Endothelial cell (in vitro differentiated cells): ENCODE data around the gene FDXACB1. TPM values are rescaled to one million over a fixed set of nuclear protein-coding genes. Genes with fewer than 3 reads are reported as not detected.

Experiments used
- DNase-seq: peaks from one replicate; pipeline ENCODE4 v3.0.0; 2021; ENCODE audit warnings: low spot score
- H3K27ac Mint-ChIP-seq: one replicate; pipeline ENCODE4 v1.8.0; 2021; ENCODE audit warnings: mixed read lengths, inconsistent platforms; ENCODE audit not compliant: unreplicated experiment
- H3K27me3 Mint-ChIP-seq: one replicate; pipeline ENCODE4 v1.8.0; 2021; ENCODE audit warnings: mild to moderate bottlenecking, moderate library complexity, mixed read lengths, inconsistent platforms; ENCODE audit not compliant: unreplicated experiment
- H3K36me3 Mint-ChIP-seq: one replicate; pipeline ENCODE4 v1.8.0; 2021; ENCODE audit warnings: mild to moderate bottlenecking, low read depth, mixed read lengths, inconsistent platforms; ENCODE audit not compliant: unreplicated experiment
- H3K4me1 Mint-ChIP-seq: one replicate; pipeline ENCODE4 v1.8.0; 2021; ENCODE audit warnings: mild to moderate bottlenecking, mixed read lengths, inconsistent platforms; ENCODE audit not compliant: unreplicated experiment
- H3K4me3 Mint-ChIP-seq: one replicate; pipeline ENCODE4 v1.8.0; 2021; ENCODE audit warnings: mild to moderate bottlenecking, mixed read lengths, inconsistent platforms; ENCODE audit not compliant: unreplicated experiment
- H3K9me3 Mint-ChIP-seq: one replicate; pipeline ENCODE4 v1.8.0; 2021; ENCODE audit warnings: mixed read lengths, inconsistent platforms; ENCODE audit not compliant: unreplicated experiment
- CTCF ChIP-seq: fragments of 200-600 bp; sonication (generic); IDR thresholded peaks from one replicate; pipeline ENCODE4 v1.5.0; 2021; ENCODE audit warnings: antibody characterized with exemption; ENCODE audit not compliant: unreplicated experiment
- long read RNA-seq: library from polyadenylated mRNA; unstranded; transcript quantifications from one replicate; pipeline ENCODE4 v2.0.0, GENCODE V29; 2020; ENCODE audit not compliant: unreplicated experiment
- total RNA-seq: library from RNA; stranded (reverse); fragmentation: NEBNext Ultra II Directional; extraction: Animal tissue kit (Norgen Biotek cat#: 25700); gene quantifications from one replicate; pipeline ENCODE4 v1.2.1, GENCODE V29; 2021; ENCODE audit not compliant: unreplicated experiment

Gene FDXACB1
- total RNA-seq = 1.4 TPM
- long read RNA-seq, transcript FDXACB1-201 (5 exons, 2,789 nt) = major isoform, 6 of 7 reads
- long read RNA-seq, partial matches to known transcripts = 0 of 7 reads
- long read RNA-seq, other reads (novel, unspliced or antisense) = 0 of 7 reads

DNA sequence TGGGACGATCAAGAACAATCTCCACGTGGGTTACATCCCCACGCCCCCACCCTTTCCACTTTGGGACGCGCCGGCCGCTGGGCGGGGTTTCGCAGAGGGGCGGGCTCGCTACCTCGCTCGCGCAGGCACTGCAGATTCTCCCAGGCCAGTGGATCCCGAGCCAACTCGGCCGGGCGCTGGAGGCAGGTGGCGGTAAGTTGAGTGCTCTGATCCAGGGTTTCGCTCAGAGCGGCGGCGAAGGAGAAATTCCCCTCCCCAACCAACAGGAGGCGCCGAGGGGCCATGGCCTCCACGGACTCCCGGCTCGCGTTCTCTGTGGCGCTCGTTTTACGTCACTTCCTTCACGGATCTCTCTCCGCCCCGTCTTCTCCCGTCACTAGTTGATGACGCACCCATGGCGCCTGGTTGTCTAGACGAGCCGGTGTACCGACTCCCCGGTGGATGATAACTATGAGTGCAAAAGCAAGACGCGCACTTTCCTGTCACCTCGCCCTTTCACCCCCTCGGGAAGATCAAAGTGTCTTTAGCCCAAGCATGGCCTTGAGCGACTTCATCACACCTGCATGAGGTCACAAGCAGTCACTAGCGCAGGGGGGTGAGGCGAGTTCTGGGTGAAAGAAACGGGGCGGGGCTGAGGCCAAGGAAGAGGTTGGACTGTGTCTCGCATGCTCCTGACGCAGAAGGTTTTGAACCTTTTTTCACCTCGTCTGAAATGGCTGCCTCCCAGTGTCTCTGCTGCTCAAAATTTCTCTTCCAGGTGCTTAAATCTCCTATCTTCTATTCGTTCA lies at the start of gene FDXACB1, which contains the start of gene CFAP68:
Gene FDXACB1 (minus strand): TSS at position 317 of the 788 bp plus-strand sequence. CDS start 33 bp downstream, at position 284.
Gene CFAP68 (plus strand): TSS at position 693 of the 788 bp plus-strand sequence. CDS start 20 bp downstream, at position 713.
- peak; percentile 99 for DNase-seq
- H3K36me3 Mint-ChIP-seq = no peaks in the 10 kb centered on the region
- H3K4me3 Mint-ChIP-seq = peak within 1 kb of the TSS; percentile 96
- H3K9me3 Mint-ChIP-seq = no peaks in the 10 kb centered on the region
- TF ChIP-seq CTCF = peak; percentile 99
- H3K27ac Mint-ChIP-seq = peak within 1 kb of the TSS; percentile 98
- peaks cover 11% of the 10 kb centered on the region for H3K4me1 Mint-ChIP-seq
- no peaks in the 10 kb centered on the region for H3K27me3 Mint-ChIP-seq

GRCh38 chr11:111926505-111927391 lies 47.8 kb upstream of the FDXACB1 start:
- Mint-ChIP-seq H3K4me3 (peak overlapping the region; percentile 86), H3K27me3 (peaks cover 5% of the 10 kb centered on the region), H3K4me1 (peaks cover 21% of the 10 kb centered on the region), H3K9me3 (no peaks in the 10 kb centered on the region), H3K36me3 (peaks cover 3% of the 10 kb centered on the region), H3K27ac (peak overlapping the region; percentile 92)
- DNase-seq = peak; percentile 97
- no peak for TF ChIP-seq CTCF

GRCh38 chr11:111925953-111926352 lies 47.0 kb upstream of the FDXACB1 start:
- Mint-ChIP-seq H3K27me3 (peaks cover 5% of the 10 kb centered on the region), H3K36me3 (peaks cover 3% of the 10 kb centered on the region), H3K27ac (peak overlapping the region; percentile 92), H3K4me3 (peak overlapping the region; percentile 49), H3K9me3 (no peaks in the 10 kb centered on the region), H3K4me1 (peaks cover 21% of the 10 kb centered on the region)
- DNase-seq = no peak
- TF ChIP-seq CTCF = no peak

DNA sequence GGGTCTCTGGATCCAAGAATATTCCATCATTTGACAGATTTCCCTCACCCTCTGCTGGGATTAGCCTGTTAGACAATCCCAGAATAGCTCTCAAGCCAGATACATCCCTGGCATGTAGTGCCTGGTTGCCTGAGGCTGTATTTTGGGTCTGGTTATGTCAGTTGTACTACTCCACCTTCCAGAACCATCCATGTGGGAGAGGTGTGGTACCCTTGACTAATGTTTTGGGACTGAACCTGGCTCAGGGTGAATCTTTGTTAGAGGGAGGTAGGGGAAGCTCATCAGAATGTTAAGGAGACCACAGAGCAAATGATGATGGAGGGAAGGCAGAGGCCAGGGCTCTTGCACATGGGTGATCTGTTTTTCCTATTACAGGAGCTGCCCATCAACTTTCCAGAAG lies 45.0 kb upstream of the FDXACB1 start:
- Mint-ChIP-seq H3K27ac (no peak overlapping the region), H3K36me3 (peaks cover 3% of the 10 kb centered on the region)
- no peak for TF ChIP-seq CTCF

More for the DNA sequence above, 45.0 kb upstream of the FDXACB1 start:
- Mint-ChIP-seq H3K4me1 (peaks cover 25% of the 10 kb centered on the region), H3K9me3 (no peaks in the 10 kb centered on the region), H3K4me3 (no peak overlapping the region), H3K27me3 (peaks cover 5% of the 10 kb centered on the region)
- DNase-seq = no peak
